CD4-positive, alpha-beta T cell treated with Interleukin-6 for 4 hours (primary cell): ENCODE data around the gene CCDC88B.
A peak's percentile ranks its signal among the peaks of the same experiment; 100 is the strongest.

ENCODE experiments used
- DNase-seq: peaks from one replicate; pipeline ENCODE4 v3.0.0-alpha.2; 2020; ENCODE audit warnings: mixed read lengths

Gene CCDC88B, protein sequence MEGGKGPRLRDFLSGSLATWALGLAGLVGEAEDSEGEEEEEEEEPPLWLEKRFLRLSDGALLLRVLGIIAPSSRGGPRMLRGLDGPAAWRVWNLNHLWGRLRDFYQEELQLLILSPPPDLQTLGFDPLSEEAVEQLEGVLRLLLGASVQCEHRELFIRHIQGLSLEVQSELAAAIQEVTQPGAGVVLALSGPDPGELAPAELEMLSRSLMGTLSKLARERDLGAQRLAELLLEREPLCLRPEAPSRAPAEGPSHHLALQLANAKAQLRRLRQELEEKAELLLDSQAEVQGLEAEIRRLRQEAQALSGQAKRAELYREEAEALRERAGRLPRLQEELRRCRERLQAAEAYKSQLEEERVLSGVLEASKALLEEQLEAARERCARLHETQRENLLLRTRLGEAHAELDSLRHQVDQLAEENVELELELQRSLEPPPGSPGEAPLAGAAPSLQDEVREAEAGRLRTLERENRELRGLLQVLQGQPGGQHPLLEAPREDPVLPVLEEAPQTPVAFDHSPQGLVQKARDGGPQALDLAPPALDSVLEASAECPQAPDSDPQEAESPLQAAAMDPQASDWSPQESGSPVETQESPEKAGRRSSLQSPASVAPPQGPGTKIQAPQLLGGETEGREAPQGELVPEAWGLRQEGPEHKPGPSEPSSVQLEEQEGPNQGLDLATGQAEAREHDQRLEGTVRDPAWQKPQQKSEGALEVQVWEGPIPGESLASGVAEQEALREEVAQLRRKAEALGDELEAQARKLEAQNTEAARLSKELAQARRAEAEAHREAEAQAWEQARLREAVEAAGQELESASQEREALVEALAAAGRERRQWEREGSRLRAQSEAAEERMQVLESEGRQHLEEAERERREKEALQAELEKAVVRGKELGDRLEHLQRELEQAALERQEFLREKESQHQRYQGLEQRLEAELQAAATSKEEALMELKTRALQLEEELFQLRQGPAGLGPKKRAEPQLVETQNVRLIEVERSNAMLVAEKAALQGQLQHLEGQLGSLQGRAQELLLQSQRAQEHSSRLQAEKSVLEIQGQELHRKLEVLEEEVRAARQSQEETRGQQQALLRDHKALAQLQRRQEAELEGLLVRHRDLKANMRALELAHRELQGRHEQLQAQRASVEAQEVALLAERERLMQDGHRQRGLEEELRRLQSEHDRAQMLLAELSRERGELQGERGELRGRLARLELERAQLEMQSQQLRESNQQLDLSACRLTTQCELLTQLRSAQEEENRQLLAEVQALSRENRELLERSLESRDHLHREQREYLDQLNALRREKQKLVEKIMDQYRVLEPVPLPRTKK (N-terminal part only)

DNA sequence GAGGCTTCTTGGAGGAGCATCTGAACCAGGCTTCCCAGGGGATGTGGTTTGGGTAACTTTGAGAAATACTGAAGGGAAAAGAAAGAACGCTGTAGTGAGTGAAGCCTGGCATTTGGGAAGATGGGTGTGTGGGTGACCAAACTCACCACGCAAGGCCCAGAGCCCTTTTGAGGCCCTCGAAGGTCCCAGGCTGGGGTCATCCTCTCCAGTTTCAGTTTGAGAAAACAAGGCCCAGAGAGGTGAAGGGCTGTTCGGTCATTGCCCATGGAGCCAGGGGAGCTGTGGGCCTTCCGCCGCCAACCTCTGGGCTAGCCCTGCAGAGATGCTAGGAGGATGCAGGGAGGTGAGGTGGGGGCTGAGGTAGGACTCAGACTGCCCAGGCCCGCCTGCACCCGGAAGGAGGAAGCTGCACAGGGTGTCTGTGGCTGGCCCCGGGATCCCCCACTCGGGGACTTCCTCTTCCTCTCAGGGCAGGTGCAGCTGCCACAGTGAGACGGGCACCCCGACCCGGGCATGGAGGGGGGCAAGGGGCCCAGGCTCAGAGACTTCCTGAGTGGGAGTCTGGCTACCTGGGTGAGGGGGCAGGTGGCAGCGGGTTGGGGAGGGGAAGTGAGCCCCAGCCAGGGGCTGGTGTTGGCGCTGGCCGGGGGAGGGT lies at the start of gene CCDC88B:
Gene CCDC88B, plus strand, starts transcription at position 451 of the 655 bp plus-strand sequence. Its CDS starts 63 bp downstream, at position 514.
- peak; percentile 92 for DNase-seq

DNA sequence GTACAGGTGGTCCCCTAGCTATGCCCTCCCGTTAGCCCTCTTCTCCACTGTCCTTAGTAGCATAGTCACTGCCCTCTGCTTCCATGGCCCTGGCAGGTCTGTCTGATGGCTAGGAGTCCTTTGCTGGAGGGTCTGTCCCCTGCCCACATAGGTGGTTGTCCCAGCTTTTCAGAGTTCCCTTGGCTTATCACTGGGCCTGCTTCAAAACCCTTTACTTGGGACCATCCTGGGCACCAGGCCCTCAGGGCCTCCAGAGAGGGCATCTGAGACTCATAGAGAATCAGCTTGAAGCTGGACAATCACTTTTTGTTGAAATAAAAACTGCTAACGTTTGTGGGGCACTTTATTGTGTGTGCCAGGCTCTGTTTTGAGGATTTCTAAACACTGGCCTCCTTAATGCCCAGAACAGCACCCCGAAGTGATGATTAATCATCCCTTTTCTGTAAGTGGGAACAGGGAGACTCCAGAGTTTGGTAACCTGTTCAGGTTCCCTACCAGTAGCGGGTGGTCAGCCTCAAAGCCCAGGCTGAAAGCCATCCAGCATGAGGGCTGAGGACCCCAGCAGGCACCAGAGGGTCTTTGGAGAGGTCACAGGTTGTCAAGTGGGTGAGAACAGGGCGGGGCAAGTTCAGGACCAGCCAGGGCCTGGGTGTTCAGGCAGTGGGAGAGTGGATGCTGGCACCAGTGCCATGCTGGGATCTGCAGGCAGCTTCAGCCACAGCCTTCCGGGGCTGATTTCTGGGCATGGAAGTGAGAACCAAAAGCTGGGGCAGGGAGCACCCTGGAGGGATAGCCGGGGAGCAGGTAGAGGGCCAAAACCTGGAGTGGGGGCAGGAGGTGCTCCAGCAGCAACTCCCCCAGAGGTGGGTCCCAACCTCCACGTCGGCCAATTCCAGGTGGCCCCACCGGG lies 49.4 kb upstream of the CCDC88B start:
- DNase-seq: no peak

DNA sequence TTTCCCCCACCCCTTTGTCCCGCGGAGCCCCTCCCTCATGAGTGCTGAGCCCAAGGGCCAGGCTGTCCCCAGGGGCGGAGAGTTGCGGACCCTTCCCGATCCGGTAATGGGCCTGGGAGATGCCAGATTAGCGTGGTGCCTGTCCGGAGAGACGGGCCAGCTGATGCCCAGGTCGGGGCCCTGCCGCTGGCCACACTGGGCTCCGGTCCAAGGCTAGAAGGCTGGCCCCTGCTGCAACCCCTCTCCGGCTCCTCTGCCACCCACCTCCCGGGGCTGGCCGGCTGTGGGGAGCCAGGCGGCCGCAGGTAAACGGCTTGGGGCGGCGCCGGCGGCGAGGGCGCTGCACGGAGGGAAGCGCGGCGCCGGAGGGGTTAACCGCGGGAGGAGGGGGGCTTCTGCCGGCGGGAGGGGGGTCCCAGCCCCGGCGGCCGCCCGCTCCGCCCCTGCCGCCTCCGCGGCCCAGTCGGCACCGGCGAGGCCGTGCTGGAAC lies 48.7 kb upstream of the CCDC88B start, which contains the start of gene KCNK4:
Gene KCNK4, plus strand, starts transcription at position 41 of the 490 bp plus-strand sequence. CDS start 1,717 bp downstream, outside the sequence.
- no peak for DNase-seq

DNA sequence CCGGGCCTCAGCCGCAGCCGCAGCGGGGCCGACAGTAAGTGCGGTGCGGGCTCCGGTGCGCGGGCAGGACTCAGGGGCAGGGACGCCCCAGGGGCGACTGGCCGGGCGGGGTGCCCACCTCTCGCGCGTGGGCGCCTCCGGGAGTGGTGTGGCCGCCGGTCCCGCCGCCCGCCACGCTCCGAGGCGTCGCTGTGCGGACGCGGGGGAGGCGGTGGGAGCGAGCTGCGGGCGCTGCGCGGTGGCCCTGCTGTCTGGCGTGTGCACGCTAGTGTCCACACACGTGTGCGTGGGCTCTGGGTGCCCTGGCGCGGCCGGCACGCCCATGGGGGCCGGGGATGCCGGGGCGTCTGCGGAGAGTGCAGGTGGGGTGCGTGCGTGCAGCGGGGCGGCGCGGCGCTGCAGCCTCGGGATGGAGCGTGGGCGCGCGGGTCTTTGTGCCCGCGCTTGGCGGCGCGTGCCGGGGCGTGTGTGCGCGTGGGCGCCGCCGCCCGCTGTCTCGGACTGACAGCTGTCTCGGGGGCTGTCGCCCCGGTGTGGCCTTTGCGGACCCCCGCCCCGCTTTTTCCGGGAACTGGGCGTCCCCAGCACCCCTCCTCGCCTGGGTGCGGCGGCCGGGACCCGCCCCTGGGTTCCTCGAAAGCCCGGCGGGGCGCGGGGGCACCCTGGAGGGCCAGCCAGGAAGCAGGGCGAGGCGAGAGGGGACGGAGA lies 48.1 kb upstream of the CCDC88B start:
- no peak for DNase-seq

DNA sequence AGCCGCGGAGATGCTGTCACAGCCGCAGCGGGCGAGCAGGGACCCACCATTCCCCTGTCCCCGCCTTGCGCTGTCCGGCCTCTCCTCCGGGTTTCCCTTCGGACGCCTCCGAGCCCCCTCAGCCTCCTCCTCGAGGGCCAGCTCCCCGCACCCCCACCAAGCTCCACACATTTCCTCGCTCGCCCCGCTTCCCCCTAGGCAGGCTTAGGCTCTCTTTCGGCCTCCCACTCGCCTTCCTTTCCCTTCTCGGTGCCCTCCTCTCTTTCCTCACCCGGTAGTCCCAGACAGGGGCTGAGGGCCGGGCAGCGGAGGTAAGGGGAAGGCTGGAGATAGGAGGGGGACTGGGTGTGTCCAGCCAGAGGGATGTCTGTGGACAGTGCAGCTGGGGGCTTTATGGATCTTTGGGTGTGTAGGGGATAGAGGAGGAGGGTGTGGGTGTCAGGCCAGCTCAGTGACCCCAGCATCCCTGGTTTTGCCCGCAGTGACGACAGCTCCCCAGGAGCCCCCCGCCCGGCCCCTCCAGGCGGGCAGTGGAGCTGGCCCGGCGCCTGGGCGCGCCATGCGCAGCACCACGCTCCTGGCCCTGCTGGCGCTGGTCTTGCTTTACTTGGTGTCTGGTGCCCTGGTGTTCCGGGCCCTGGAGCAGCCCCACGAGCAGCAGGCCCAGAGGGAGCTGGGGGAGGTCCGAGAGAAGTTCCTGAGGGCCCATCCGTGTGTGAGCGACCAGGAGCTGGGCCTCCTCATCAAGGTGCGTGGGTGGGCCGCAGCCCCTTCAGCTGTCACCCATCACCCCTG lies 47.3 kb upstream of the CCDC88B start:
- DNase-seq: no peak

DNA sequence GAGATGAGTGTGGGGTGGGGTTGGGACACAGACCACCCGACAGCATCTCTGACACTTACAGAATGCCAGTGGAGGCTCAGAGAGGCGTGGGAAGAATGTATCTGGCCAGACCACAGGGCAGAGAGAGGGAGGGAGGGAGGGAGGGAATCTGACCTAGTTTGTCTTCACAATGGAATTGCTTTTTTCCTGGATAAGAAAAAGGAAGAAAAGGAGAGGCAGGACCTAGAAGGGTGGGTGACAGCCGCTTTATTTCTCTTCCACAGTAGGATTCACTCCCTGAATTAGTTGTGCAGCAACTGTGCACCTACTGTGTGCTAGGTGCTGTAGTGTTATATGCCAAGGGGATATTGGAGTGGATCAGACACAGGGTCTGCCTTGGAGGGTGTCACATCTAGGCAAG lies 45.2 kb upstream of the CCDC88B start:
- no peak for DNase-seq

DNA sequence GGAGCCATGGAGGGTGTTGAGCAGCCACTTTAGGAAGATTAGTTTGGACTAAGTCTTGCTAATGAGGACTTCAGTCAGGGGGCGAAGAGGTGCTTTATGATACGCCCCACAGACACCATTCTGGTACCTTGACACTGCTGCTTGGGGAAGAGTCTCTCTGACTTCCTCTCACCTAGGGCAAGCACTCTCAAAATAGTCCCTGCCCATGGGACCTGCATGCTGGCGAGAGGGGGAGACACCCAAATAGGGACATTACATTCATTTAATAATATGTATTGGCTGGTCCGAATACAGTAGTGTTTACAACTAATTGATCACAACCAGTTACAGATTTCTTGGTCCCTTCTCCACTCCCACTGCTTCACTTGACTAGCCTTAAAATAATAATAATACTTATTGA lies 44.2 kb upstream of the CCDC88B start:
- no peak for DNase-seq

DNA sequence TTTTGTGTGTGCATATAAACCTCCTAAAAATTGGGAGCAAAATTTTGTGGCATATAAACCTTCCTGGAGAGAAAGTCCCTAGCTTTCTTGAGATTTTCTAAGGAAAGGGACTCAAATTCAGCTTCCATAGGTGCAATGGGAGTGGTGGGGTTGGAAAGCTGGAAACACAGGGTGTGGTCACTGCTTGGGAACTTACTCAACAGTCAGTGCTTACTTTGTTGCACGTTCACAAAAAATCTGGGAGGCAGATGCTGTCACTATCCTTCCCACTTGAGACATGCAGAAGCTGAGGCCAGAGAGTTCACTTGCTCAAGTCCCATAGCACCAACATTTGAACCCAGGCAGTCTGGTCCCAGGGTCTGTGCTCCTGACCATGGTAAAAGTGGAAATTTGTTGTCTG lies 43.8 kb upstream of the CCDC88B start:
- DNase-seq: no peak

DNA sequence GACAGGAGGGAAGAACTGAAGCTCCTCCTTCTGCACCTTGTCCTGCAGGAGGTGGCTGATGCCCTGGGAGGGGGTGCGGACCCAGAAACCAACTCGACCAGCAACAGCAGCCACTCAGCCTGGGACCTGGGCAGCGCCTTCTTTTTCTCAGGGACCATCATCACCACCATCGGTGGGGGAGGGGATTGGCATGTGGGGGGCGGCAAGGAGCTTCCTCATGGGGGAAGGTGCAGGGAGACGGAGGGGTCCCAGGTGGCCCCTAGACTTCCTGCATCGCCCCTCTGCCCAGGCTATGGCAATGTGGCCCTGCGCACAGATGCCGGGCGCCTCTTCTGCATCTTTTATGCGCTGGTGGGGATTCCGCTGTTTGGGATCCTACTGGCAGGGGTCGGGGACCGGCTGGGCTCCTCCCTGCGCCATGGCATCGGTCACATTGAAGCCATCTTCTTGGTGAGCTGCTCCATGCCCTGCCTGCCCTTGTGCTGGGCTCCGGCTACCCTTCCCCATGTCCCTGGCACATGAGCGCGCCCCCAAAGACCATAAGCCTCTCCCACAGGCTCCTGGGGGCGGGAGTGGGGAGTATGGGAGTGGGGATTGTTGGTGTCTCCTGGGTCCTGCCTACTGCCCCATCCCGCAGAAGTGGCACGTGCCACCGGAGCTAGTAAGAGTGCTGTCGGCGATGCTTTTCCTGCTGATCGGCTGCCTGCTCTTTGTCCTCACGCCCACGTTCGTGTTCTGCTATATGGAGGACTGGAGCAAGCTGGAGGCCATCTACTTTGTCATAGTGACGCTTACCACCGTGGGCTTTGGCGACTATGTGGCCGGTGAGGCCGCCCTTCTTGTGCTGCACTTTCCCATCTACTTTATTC lies 42.9 kb upstream of the CCDC88B start:
- DNase-seq: no peak

DNA sequence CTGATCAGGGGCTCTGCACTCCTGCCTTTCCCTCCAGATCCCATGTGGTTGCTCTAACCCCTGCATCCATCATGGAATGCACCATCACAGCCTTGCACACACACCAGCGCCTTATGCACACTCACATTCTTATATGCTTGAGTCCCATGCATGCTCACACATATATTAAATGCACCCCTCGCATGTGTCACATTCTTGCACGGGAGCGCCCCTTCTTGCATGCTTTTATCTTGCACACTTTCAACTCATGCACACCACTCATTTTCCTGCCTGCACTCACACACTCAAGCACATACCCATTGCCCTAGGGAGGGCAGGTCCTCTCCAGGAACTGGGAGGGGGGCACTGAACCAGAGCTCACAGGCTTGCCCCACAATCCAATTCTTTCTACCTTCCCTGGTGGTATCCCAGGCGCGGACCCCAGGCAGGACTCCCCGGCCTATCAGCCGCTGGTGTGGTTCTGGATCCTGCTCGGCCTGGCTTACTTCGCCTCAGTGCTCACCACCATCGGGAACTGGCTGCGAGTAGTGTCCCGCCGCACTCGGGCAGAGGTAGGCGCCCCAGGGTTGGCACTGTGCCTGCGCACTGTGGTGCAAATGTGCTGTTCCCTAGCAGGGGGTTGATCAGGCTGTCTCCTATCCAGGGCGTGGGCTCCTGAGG lies 42.2 kb upstream of the CCDC88B start:
- DNase-seq: no peak

DNA sequence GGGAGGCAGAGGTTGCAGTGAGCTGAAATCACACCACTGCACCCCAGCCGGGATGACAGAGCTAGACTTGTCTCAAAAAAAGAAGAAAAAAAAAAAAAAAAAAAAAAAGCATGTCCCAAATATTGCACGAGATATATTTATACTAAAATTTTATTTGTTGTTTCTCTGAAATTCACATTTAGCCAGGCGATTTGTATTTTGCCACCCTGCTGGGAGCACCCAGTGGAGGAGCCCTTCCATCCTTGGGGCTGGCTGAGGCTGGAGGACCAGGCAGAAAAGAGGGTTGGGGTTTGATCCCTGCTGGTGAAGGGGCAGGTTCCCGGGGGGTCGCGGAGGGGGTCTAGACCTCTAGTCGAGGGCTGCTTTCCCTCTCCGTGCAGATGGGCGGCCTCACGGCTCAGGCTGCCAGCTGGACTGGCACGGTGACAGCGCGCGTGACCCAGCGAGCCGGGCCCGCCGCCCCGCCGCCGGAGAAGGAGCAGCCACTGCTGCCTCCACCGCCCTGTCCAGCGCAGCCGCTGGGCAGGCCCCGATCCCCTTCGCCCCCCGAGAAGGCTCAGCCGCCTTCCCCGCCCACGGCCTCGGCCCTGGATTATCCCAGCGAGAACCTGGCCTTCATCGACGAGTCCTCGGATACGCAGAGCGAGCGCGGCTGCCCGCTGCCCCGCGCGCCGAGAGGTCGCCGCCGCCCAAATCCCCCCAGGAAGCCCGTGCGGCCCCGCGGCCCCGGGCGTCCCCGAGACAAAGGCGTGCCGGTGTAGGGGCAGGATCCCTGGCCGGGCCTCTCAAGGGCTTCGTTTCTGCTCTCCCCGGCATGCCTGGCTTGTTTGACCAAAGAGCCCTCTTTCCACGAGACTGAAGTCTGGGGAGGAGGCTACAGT lies 40.8 kb upstream of the CCDC88B start:
- DNase-seq: no peak

DNA sequence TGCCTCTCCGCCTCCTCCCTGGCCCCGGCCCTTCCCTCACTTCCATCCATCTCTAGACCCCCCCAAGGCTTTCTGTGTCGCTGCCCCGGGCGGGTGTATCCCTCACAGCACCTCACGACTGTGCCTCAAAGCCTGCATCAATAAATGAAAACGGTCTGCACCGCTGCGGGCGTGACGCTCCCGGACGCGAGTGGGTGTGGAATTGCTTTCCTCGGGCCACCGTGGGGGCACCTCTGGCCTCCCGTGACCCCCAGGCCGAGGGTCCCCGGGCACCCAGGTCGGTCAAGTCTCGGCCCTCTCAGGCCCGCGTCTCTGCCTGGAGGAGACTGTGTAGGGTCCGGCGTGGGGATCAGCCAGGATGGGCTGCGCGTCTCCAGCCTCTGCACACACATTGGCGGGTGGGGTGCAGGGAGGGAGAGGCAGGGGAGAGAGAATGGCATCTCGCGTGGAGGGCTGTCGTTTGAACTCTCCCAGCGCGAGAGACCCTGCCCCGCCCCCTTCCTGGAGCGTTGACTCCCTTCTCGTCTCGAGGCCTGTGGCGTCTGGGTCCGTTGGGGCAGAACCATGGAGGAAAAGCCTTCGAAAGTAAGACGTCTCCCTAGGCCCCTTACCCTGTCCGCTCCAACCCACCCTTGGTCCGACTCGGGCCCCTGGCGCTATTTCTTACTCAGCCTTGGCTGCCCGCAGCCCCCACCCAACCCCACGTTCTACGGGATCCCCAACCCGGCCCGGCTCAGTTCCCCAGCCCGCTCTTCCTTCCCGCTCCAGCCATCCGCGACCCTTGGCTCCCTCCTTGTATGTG lies 40.0 kb upstream of the CCDC88B start, which contains the start of gene CATSPERZ:
Gene CATSPERZ, plus strand, starts transcription at position 512 of the 802 bp plus-strand sequence. Its CDS starts 53 bp downstream, at position 565.
- DNase-seq: peak; percentile 50

DNA sequence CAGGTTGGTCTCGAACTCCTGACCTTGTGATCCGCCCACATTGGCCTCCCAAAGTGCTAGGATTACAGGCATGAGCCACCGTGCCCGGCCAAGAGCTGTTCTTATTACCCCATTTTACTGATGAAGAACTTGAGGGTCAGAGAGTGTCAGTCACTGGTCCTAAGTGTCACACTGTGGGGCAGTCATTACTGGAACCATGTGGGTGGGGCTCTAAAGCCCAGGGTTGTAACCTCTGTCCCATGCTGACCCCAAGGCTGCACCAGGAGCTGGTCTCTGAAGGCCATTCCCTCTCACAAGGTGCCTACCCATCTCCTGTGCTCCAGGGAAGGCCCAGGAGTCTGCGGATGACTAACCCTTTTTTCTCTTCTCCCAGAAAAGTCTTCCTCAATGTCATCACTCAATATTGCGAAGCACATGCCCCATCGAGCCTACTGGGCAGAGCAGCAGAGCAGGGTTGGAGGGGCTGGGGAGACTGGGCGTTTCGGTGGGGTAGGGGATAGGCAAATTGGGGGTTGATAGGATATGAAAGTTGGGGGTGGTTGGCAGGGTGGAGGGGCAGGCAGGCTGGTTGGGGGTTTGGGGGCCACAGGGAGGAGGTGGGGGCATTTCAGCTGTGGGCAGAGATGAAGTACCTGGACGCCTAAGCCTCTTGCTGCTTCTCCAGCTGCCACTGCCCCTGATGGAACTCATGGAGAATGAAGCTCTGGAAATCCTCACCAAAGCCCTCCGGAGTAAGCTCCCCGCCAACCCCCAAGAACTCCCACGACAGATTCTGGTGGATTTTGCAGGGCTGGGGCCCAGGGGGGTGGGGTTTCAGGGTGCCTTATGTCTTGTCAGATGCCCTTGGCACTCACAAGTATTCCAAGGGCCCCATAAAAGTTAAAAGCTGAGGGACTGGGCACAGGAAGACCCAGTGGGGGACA lies 36.6 kb upstream of the CCDC88B start:
- DNase-seq: no peak

DNA sequence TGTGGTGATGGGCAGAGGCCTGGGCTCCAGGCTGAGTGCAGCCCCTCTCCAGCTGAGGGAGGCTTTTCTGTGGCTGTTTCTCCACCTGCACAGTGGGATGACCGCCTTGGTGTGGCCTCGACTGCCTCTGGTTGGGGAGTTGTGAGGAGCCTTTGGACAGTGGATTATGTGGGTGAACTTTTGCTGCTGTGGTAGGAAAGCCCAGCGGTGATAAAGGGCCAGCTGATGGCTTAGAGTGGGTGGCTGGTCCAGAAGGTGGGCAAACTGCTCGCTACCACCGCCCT lies 36.0 kb upstream of the CCDC88B start:
- DNase-seq: no peak
